Endothelial cell of hepatic sinusoid (primary cell): ENCODE measurements around the gene DOCK1.

ENCODE experiments used
- in situ Hi-C: cut with HindIII; loops from 2 replicates; pipeline ENCODE4 v1.10.0; 2017; ENCODE audit warnings: low sequenced_read_pairs

Gene DOCK1

DNA sequence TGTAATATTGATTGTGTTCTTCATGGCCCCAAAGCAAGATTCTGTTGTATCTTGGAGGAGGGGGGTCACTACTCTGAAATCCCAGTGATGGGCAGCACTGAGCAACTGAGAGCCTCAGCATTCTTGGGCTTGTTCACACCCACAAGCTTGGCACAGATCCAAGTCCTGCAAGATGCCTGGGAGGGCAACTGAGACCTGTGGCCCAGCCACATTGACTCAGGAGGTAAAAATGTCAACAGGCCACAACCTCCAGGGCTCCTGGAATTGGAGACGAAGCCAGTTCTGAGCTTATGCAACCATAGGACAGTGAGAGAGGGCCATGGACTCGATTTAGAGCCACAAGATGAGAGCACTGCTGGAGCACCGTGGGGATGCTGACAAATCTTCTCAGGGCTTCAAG lies 3.1 kb upstream of the DOCK1 start:
- in situ Hi-C loops = loop anchor here (10.0 kb wide), 1 partner anchor 63 kb away; no protein-coding TSS in a partner anchor

DNA sequence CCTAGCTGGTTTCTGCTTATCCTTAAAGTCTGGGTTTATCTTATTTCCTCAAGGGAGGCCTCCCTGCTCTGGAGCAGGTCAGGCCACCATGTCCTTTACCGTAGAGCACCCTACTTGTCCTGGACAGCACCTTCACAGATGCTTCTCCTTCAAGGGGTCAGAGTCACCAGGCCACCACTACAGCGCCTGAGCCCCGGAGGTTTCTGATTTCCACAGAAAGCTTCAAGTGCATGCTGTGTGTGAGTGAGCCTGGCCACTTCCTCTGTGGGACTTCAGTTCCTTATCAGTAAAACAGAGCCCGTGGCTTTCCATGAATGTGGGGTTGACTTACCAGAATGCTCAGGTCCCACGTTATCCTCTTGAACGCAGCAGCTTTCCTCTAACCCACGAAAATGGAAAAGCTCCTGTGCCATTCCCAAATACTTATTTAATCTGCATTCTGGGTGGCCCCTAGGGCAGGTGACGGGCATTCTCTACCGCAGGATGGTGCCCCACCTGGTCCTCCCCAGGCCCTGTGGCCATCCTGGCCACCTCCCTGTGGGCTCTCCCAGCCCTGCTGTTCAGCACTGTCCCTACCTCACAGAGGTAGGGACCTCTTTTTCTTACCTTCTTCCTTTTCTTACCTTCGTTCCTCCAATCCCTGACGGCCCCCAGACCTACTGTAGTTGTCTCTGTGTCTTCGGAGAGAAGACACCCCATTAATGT lies 1.4 kb upstream of the DOCK1 start:
- in situ Hi-C loops = loop anchor here (10.0 kb wide), 1 partner anchor 61 kb away; no protein-coding TSS in a partner anchor

DNA sequence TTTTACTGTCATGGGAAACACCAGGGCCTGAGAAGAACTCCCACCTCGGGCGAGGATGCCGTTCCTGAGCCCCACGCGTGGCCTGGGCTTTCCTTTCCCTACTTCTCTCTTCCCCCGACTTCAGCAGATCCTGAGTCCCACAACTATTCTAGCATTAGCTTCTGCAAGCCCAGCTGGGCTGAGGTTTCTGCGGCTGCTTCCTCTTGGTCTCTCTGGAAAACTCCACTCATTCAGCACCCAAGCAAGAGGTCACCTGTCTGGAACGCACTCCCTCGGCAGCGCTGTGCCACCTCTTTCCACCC lies 761 bp upstream of the DOCK1 start:
- in situ Hi-C loops = loop anchor here (10.0 kb wide), 1 partner anchor 60 kb away; no protein-coding TSS in a partner anchor

DNA sequence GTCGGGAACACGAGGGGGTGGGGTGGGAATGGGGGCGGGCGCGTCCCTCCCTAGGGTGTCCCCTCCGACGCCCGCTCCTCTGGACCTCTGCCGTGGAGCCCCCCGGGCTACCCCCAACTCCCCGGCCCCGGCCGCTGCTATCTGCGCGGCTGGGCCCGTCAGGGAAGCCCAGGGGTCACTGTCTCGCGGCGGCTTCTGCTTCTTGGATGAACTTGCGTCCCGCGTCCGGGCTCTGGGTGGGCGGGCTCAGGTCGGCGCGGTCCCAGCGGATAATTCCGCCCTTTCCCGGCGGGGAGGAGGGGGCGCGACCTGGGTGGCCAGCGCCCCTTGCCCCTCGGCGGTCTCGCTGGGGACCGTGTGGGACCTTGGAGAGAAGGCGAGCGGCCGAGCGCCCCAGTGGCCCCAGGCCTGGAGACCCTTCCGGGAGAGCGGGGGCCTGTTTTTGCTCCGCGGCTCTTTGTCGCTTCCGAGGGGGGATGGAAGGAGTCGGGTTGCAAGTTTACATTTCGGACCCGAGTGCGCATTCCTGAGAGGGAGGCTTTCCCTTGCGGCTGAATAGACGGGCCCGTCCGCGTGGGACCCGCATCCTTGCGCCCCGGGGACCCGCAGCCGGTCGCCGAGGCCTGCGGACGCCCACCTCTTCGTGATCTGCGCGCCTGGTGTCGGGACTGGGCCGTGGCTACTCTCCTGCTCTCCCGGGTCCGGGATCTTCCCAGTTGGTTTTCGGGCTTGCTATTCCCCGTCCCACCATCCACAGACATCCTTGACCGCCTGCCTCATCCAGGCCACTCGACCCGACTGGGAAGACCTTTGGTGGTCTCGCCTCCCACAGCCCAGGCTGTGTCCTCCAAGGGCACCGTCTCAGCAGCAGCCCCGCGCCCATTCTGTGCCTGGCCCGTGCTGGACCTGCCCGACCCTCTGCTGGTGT lies 812 bp downstream of the DOCK1 start:
- in situ Hi-C loops = loop anchor here (10.0 kb wide), 1 partner anchor 59 kb away; no protein-coding TSS in a partner anchor

DNA sequence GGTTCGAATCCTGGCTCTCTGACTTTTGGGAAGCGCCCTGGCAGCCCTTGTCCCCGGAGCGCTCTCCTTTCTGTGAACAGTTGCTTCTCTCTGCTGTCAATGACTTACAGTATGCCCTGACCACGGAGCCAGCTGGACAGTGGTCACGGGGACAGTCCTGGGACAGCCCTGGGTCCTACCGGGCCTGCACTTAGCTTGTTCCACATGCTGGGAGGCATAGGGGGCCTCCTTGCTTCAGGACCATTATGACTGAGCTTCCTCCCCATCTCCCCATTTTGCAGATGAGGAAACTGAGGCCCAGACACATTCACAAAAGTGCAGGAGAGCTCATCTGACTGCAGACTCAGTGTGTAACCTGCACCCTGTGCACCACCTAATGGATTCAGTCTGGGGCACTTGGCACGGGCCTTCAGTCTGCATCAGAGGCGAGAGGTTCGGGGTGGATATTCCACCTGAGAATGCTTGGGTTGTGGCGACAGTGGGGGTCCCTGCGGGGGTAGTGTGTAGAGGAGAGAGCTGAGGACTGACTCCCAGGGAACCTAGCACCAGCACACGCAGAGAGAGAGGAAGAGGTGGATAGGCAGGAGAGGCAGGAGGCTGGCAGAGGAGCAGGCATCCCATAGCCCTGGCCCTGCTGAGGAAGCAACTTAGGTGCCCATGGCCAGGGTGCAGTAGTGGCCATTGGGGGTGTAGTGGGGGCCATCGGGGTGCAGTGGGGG lies 1.6 kb downstream of the DOCK1 start:
- in situ Hi-C loops = loop anchor here (10.0 kb wide), 1 partner anchor 58 kb away; no protein-coding TSS in a partner anchor

DNA sequence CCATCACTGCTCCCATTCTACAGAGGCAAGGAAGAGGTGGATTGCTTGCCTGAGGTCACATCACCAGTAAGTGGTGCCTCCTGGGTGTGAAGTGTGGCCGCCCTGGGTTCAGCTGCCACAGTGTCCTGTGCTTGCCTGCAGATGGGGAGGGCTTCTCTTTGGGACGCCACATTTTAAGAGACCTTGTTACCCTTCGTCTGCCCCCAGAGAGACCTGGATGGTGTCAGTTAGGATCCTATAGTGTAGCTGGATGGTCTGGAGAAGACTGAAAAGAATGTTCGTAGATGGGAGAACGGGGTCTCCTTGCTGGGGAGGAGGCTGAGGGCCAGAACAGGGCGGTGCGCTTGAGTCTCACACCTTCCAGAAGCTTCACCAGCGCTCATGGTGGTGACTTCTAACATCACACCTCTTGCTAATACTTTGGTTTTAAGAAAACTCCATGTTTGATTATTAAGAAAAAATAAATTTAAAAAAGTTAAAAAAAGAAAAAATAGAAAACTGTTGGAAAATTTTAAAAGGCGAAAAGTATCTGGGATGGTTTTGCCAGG lies 2.3 kb downstream of the DOCK1 start:
- in situ Hi-C loops = loop anchor here (10.0 kb wide), 1 partner anchor 57 kb away; no protein-coding TSS in a partner anchor

DNA sequence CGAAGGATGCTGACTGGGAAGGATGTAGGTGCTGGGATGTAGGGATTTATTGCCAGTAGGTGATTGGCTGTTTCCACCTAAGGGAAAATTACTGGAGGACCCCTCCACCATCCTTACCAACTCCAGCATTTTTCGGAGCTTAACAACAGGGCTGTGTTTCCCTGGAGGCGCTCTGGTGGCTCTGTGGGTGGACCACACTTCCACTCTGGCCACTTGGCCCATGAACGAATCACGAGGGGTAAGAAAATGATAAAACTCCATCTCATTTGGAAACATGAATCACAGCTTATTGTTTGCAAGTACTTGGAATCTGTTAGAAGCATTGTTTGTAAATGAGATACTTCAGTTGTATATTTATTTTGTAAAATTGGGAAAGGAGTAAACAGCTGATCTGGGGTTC lies 3.0 kb downstream of the DOCK1 start:
- in situ Hi-C loops = loop anchor here (10.0 kb wide), 1 partner anchor 57 kb away; no protein-coding TSS in a partner anchor

DNA sequence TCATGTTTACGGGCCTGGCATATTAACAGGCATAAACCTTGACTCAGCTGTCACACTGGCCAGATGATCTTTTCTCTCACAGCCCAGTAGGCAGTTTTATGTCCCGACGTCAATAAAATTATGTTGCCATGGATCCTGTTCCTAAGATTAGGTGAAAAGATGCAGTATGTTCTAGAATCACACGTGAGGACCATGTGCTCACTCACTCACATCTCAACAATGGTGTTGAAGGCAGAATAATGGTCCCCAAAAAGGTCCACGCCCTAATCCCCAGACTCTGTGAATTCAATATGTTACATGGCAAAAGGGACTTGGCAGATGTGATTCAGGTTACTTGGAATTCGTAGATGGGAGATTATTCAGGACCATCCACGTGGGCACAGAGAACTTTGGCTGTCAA lies 3.5 kb downstream of the DOCK1 start:
- in situ Hi-C loops = loop anchor here (10.0 kb wide), 1 partner anchor 56 kb away; no protein-coding TSS in a partner anchor

DNA sequence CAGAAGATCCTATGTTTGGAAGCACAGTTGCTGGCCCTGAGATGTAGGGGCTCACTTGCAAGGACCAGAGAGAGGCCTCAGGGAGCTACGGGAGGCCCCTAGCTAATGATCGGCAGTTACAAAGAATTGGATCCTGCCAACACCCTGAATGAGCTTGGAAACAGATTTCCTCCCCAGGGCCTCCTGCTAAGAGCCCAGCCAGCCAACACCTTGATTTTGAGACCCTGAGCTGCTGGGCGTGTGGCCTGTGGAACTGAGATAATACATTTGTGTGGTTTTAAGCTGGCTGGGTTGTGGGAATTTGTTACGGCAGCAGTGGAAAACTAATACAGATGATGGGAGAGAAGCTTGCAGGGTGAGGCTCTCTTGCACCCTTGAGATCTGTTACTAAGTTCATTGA lies 3.9 kb downstream of the DOCK1 start:
- in situ Hi-C loops = loop anchor here (10.0 kb wide), 1 partner anchor 56 kb away; no protein-coding TSS in a partner anchor

DNA sequence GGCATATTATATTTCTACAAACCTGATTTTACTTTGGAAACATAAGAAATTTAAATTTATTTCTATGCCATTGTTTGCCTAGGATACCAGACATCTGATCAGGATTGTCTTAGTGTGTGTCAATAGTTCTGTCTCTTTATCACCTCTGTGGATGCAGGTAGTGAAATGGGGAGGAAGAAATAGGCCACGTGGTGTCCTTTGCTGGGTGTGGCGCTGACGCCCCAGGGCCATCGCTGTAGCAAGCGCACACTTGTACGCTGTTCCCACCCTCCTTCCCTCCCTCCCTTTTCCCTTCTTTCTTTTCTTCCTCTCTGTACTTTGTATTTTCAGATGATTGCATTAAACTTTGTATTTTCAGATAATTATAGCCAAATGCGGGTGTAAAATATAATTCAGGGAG lies 5.0 kb downstream of the DOCK1 start:
- in situ Hi-C loops = no loop called here

DNA sequence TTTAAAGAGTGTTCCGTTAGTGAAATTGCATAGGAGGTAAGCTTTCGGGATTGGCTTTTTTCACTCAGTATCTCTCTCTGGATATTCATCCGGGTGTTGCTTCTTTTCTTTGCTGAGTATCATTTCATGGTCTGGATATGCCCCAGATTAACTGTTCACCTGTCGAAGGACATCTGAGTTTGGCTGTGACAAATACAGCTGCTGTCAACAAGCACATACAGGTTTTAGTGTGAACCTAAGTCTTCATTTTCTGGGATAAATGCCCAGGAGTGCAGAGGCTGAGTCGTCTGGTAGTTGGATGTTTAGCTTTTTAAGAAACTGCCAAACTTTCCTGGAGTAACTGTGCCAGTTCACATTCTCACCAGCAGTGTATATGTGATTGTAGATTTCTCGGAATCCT lies 5.6 kb downstream of the DOCK1 start:
- in situ Hi-C loops = no loop called here

DNA sequence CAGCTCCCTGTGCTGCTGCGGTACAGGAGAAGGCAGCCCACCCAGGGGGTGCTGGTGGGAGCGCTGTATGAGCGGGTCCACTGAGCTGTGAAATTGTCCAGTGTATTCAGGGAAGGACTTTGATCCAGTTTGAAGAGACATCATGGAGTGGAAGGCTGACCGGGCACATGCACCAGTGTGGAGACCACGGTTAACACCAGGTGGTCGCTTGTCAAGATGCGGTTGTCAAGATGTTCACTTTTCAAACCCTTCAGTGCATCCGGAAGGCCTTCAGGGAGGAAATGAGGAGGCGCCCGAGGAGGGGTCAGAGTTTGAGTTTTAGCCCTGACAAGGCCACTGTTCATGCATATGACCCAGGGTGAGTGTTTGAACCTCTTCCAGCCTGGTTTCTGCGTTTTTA lies 6.1 kb downstream of the DOCK1 start:
- in situ Hi-C loops = no loop called here

DNA sequence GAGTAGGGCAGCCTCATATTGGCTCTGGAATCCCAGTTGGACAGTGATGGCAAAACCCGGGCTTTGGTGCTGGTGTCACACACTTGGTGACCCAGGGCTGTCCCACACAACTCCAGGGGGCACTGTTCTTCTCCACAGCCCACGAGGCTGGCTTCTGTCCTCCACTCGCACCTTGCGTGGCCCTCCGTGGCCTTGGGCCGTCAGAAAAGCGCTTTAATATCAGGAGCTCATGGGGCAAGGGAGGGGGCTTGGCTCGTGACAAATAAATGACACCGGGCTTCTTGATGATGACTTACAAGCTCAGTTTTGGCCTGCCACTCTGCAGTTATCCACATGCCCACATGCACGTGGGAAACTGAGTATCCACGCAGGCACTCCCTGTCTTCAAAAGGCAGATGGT lies 8.1 kb downstream of the DOCK1 start:
- in situ Hi-C loops = no loop called here

DNA sequence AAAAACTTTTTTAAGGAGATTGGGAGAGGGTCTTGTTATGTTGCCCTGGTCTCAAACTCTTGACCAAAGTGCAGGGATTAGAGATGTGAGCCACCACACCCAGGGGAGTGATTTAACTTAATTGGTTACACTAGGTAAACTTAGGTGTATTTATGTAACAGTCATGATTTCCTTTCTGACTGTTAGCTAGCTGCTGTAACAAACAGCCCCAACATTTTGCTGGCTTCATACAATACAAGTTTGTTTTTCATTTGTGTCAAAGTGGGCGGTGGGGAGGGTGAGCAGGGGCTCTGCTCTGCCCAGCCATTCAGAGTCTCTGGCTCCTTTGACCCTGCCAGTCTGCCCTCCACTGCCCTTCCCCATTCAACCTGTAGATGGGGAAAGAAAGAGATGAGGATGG lies 9.3 kb downstream of the DOCK1 start:
- in situ Hi-C loops = no loop called here

DNA sequence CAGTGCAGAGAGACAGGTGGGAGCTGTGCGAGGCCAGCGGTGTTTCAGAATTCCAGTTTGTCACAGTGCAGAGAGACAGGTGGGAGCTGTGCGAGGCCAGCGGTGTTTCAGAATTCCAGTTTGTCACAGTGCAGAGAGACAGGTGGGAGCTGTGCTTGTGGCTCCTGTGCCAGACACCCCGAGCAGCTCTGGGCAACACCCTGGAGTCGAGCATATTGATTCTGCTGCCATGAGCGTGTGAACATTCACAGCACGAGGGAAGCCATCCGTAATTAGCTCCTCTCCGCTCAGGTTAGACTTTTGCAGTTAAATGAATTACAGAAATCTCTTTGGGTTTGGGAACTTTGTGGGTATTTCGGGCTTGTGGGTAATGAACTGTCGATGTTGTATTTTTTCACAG lies 11.7 kb downstream of the DOCK1 start:
- in situ Hi-C loops = loop anchor here (5.0 kb wide), 2 partner anchors 50 to 60 kb away; no protein-coding TSS in a partner anchor

DNA sequence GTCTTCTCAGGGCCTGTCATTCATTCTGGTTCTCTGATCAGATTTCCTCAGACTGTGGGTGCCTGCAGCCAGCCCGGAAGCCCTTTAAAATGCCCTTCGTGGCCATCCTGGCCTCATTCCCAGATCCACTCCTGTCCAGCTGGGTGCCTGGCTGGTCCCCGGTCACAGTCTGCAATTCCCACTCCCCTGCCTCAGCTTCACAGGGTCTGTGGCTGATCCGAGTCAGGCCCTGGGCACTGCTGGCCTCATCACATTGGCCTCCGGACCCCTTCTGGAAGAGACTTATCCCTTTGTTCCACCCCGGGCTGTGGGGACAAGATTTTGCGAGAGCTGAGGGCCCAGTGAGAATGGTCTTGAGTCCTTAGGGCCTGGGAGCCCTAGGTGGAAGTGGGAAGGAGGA lies 12.1 kb downstream of the DOCK1 start:
- in situ Hi-C loops = loop anchor here (5.0 kb wide), 2 partner anchors 50 to 60 kb away; no protein-coding TSS in a partner anchor

DNA sequence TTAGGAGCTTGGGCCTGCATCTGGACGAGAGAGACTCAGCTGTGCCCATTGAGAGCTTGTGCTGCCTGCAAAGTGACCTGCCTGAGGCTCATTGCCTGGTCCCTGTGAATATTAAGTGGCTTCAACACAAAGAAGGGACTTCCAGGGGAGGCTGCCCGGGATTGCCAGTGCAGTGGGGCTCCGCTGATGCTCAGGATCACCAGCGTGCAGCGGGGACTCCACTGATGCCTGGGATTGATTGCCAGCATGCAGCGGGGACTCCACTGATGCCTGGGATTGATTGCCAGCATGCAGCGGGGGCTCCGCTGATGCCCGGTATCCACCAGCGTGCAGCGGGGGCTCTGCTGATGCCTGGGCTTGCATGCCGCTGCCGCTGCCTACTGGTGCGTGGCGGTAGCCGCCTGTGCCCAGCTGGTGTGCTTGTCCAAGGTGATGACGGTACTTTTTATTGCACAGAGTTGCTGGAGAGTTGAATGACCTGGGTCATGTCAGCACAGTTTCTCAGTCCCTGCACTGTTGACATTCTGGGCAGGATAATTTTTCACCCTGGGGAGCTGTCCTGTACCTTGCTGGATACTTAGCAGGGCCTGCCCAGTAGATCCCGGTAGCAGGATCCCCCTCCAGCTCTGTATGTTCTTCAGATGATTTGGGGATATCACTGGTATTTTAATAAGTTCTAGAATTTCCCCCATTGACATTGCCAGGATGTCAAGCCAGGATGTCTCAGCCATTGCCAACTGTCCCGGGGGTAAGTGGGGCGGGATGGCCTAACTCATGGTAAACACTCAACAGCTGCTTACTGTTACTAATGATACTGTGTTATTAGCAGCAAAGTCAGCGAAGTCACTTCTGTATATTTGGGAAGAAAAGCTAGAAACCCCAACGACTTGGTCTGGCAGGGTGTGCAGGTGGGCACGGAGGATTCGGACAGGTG lies 13.0 kb downstream of the DOCK1 start:
- in situ Hi-C loops = loop anchor here (5.0 kb wide), 2 partner anchors 51 to 59 kb away; no protein-coding TSS in a partner anchor

DNA sequence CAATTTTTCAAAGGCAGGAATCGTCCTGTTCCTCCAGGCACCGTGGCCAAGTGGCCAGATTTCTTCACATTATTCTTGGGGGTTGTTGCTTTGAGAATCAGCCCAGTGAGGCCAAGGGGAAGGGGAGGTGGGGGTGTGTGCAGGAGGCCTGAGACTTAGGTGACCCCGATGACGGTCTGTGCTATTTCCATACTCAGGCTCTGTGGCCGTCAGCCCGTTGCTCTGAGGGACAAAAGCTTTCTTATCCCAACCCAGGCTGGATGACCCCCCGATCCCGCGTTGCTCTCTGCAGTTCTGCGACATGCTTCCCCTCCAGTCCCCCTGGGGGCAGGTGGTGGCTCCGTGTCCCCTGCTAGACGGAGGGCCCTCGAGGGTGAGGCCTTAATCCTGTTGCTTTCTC lies 14.2 kb downstream of the DOCK1 start:
- in situ Hi-C loops = loop anchor here (5.0 kb wide), 2 partner anchors 52 to 58 kb away; no protein-coding TSS in a partner anchor

DNA sequence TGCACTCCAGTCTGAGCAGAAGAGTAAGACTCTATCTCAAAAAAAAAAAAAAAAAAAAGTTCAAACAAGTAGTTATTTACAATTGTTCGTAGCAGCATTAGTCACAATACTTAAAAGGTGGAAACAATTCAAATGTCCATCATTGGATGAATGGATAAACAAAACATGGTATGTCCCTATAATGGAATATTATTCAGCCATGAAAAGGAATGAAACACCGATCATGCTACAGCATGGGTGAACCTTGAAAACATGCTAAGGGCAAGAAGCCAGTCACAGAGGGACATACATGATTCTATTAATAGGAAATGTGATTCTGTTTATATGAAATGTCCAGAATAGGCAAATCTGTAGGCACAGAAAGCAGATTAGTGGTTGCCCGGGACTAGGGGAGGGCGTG lies 15.9 kb downstream of the DOCK1 start:
- in situ Hi-C loops = no loop called here
